T-helper 1 cell treated with Interleukin-12 subunit alpha and Interleukin-12 subunit beta and Interleukin-4 antibody, amounts not matched to agents 30 μg/mL and 1 μg/mL, for 36 hours (primary cell): ENCODE data around the gene GNB1L.

ENCODE experiments used
- H3K27ac Mint-ChIP-seq: one replicate; pipeline ENCODE4 v1.8.0; 2021; ENCODE audit warnings: mild to moderate bottlenecking, mixed read lengths
- H3K27me3 Mint-ChIP-seq: one replicate; pipeline ENCODE4 v1.8.0; 2021; ENCODE audit warnings: low read depth, mixed read lengths
- H3K36me3 Mint-ChIP-seq: one replicate; pipeline ENCODE4 v1.8.0; 2021; ENCODE audit warnings: low read depth, mixed read lengths
- H3K4me1 Mint-ChIP-seq: one replicate; pipeline ENCODE4 v1.8.0; 2021; ENCODE audit warnings: low read depth, mixed read lengths
- H3K4me3 Mint-ChIP-seq: one replicate; pipeline ENCODE4 v1.8.0; 2021; ENCODE audit warnings: mild to moderate bottlenecking, moderate library complexity, mixed read lengths
- H3K9me3 Mint-ChIP-seq: one replicate; pipeline ENCODE4 v1.8.0; 2021; ENCODE audit warnings: mixed read lengths

GNB1L gene

DNA sequence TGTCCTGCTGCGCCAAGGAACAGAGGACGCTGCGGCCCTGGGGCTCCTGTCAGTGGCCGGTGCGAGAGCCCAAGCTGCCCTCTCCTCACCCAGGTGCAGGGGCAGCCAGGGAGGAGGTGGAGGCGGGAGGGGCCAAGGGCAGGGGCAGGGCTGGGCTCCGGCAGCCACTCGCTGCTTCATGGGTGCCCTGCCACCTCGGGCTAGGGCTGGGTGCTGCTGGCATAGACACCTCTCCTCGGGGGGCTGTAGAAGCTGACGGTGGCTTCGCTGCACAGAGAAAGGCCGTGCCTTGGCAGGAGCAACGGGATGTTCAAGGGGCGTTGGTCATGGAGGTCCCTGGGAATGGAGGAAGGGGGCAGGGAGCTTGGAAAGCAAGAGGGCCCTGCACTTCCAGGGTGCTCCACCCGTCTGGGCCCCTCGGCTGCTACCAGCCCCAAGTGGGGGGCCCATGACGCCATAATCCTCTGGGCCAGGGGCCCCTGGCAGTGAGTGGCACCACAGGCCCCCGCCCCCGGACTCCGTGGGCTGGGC lies 95.7 kb downstream of the GNB1L start:
- H3K4me3 Mint-ChIP-seq = no peak overlapping the region

GRCh38 chr22:19757985-19758895 lies 96.4 kb downstream of the GNB1L start:
- Mint-ChIP-seq H3K27me3 (peaks cover 65% of the 10 kb centered on the region), H3K36me3 (peaks cover 8% of the 10 kb centered on the region), H3K4me1 (peaks cover 18% of the 10 kb centered on the region), H3K27ac (no peak overlapping the region), H3K9me3 (no peaks in the 10 kb centered on the region), H3K4me3 (peak overlapping the region; percentile 50)

More for the DNA sequence above, 95.7 kb downstream of the GNB1L start:
- Mint-ChIP-seq H3K27ac (no peak overlapping the region), H3K36me3 (peaks cover 8% of the 10 kb centered on the region), H3K4me1 (peaks cover 18% of the 10 kb centered on the region), H3K27me3 (peaks cover 66% of the 10 kb centered on the region), H3K9me3 (no peaks in the 10 kb centered on the region)

DNA sequence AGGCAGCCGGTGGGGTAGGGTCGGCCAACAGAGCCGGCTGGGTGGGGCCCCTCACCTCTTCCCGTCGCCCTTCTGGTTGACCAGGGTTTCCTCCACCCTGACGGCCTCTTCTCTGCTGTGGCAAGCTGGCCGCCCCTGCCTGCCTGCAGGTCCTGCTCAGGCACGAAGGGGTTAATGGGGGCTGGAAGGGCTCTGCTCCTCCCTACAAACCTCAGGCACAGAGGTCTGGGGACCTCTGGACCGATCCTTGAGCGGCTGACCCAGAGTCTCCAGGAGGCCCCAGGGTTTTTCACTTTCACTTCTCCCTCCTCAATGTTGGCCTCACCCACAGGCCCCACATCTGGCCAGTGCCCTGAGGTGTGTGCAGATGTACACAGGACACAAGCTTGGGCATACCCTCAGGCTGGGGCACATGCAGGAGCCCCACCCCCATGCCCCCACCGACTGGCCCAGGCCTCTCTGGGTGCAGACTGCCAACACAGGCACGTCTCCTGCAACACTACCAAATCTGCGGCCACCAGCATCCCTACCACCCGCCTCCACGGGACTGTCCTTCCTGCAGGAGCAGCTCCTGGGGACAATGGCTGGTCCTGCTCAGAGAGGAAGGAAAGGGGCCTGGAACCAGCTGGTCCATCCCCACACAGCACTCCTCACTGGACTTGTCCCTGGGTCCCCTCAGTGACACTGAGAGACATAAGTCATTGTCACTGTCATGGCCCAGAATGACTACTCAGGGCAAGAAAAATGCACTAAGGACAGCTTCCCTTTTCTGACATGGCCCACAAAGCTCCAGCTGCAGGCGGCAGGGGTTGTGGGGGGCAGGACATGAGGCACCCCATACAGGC lies 97.3 kb downstream of the GNB1L start:
- peaks cover 8% of the 10 kb centered on the region for H3K36me3 Mint-ChIP-seq
- peak overlapping the region; percentile 50 for H3K4me3 Mint-ChIP-seq
- H3K27me3 Mint-ChIP-seq = peaks cover 65% of the 10 kb centered on the region
- H3K4me1 Mint-ChIP-seq = peaks cover 18% of the 10 kb centered on the region
- H3K27ac Mint-ChIP-seq = peak overlapping the region; percentile 15
- H3K9me3 Mint-ChIP-seq = no peaks in the 10 kb centered on the region

- H3K4me3 Mint-ChIP-seq = no peak overlapping the region
- no peaks in the 10 kb centered on the region for H3K9me3 Mint-ChIP-seq
- no peak overlapping the region for H3K27ac Mint-ChIP-seq
- peaks cover 57% of the 10 kb centered on the region for H3K27me3 Mint-ChIP-seq
- H3K36me3 Mint-ChIP-seq = peaks cover 8% of the 10 kb centered on the region
- peaks cover 17% of the 10 kb centered on the region for H3K4me1 Mint-ChIP-seq
Measured at GRCh38 chr22:19756288-19757128, 98.2 kb downstream of the GNB1L start.

DNA sequence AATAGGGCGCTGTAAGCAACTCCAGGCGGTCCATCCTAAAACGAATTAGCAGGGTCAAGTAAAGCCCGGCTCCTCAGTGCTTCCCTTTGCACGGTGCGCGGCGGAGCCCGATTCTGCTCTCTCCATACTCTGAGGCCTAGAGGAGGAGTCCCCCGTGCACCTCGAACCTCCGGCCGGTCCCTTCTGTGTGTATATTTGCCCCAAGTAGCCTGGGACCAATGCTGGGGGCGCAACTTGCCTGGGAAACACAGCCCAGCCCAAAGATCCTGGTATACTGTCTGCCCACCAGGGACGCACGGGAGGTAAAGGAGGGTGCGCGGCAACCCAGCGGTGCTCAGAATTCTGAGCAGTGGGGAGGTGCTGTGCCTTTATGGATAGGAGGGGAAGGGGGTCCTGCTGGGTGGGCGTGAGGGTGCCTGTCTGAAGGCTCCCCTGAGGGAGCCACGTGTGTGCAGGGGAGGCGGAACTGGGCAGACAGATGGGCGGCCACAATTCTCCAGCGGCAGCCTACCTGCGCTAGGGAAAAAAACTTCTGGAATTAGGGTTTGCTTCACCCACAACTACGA lies 98.9 kb downstream of the GNB1L start:
- Mint-ChIP-seq H3K27ac (no peak overlapping the region), H3K4me1 (peaks cover 16% of the 10 kb centered on the region), H3K27me3 (peaks cover 55% of the 10 kb centered on the region), H3K4me3 (no peak overlapping the region), H3K36me3 (peaks cover 8% of the 10 kb centered on the region), H3K9me3 (no peaks in the 10 kb centered on the region)

- peaks cover 16% of the 10 kb centered on the region for H3K4me1 Mint-ChIP-seq
- peaks cover 7% of the 10 kb centered on the region for H3K36me3 Mint-ChIP-seq
- H3K27me3 Mint-ChIP-seq = peaks cover 53% of the 10 kb centered on the region
- H3K4me3 Mint-ChIP-seq = no peak overlapping the region
- no peaks in the 10 kb centered on the region for H3K9me3 Mint-ChIP-seq
- no peak overlapping the region for H3K27ac Mint-ChIP-seq
Measured at GRCh38 chr22:19755145-19755710, 99.4 kb downstream of the GNB1L start.

GRCh38 chr22:19754701-19755144 lies 100.0 kb downstream of the GNB1L start:
- peaks cover 11% of the 10 kb centered on the region for H3K4me1 Mint-ChIP-seq
- H3K36me3 Mint-ChIP-seq = peaks cover 4% of the 10 kb centered on the region
- H3K4me3 Mint-ChIP-seq = no peak overlapping the region
- H3K9me3 Mint-ChIP-seq = no peaks in the 10 kb centered on the region
- H3K27ac Mint-ChIP-seq = no peak overlapping the region
- peaks cover 48% of the 10 kb centered on the region for H3K27me3 Mint-ChIP-seq

- Mint-ChIP-seq H3K4me1 (peaks cover 8% of the 10 kb centered on the region), H3K9me3 (no peaks in the 10 kb centered on the region), H3K27me3 (peaks cover 44% of the 10 kb centered on the region), H3K36me3 (peaks cover 4% of the 10 kb centered on the region), H3K4me3 (no peak overlapping the region), H3K27ac (no peak overlapping the region)
Measured at GRCh38 chr22:19753996-19754700, 100.5 kb downstream of the GNB1L start.

DNA sequence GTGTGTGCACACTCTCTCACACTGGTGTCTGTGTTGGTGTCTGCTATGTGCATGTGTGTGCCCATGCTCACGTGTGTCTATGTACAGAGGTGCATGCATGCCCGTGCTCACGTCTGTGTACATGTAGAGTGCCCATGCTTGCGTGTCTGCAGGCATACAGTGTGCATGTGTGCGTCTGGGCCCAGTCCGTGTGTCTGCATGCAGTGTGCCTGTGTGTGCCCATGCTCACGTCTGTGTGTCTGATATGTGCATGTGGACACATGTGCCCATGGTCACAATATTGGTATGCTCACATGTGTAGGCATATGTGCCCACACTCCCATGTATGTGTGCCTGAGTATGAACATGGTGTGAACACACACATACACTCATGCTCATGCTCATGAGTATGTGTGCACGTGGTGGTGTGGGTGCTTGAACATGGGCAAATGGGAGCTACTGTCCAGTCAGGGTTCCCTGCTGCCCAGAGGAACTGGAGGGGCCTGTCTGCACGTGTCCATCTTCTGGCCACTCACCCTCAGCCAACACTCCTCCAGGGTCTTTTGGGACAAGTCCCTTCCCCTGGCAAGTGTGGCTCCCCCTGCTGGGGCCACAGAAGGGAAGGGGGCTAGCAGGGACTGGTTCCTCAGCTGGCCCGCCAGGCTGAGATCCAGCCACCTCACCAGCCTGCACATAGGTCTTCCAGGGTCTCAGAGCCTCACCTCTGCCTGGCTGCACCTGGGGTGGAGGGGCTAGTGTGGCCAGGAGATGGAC lies 101.4 kb downstream of the GNB1L start:
- H3K4me1 Mint-ChIP-seq = peaks cover 8% of the 10 kb centered on the region
- peaks cover 44% of the 10 kb centered on the region for H3K27me3 Mint-ChIP-seq
- no peak overlapping the region for H3K4me3 Mint-ChIP-seq
- H3K9me3 Mint-ChIP-seq = no peaks in the 10 kb centered on the region
- no peak overlapping the region for H3K27ac Mint-ChIP-seq
- H3K36me3 Mint-ChIP-seq = peaks cover 4% of the 10 kb centered on the region

DNA sequence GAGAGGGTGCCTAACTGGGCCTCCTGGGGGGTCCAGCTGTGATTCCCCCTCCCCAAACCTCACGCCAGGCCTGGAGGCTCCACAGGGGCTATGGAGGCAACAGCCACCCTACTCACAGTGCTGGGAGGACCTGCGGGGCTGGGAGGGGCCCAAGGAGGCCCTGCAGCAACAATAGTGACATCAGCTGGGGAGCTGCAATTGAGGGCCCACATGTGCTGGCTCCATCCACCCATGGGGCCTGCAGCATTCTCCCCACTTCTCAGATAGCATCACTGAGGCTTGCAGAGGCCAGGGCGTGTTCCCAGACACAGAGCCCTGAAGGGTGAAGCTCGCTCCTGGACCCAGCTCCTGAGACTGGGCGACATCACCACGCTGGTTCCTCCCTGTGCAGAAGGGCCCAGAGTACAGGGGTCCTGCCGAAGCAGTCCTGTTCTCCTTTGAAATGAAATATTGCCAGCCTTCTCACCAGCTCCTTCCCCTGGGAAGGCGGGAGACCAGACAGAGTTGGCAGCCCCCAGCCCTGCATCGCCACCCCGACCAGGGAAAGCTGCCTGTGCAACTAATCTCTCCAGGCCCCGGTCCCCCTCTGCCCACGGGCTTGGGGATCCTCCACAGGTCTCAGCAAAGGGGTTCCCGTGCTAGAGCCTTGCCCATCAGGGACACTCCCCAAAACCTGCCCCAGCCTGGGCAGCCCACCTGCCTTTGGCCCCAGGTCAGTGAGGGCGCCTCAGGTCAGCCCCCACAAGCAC lies 103.0 kb downstream of the GNB1L start:
- H3K36me3 Mint-ChIP-seq = no peaks in the 10 kb centered on the region
- H3K27me3 Mint-ChIP-seq = peaks cover 32% of the 10 kb centered on the region
- no peak overlapping the region for H3K27ac Mint-ChIP-seq
- H3K9me3 Mint-ChIP-seq = no peaks in the 10 kb centered on the region
- H3K4me1 Mint-ChIP-seq = peaks cover 3% of the 10 kb centered on the region
- no peak overlapping the region for H3K4me3 Mint-ChIP-seq

- Mint-ChIP-seq H3K4me1 (no peaks in the 10 kb centered on the region), H3K27ac (no peak overlapping the region), H3K9me3 (no peaks in the 10 kb centered on the region), H3K4me3 (no peak overlapping the region), H3K27me3 (peaks cover 24% of the 10 kb centered on the region), H3K36me3 (no peaks in the 10 kb centered on the region)
Measured at GRCh38 chr22:19750507-19751490, 103.9 kb downstream of the GNB1L start.
